CD4-positive, alpha-beta T cell treated with Interleukin-21 for 1 hour (primary cell): Measurements from ENCODE around the gene MAP3K12.
"Not testable (repeated sequence)": the region's sequence is repeated elsewhere in the genome, so short reads cannot be mapped to it uniquely, and the experiment has no call there.

Source experiments
- DNase-seq: peaks from one replicate; pipeline ENCODE4 v3.0.0-alpha.2; 2020

MAP3K12 gene

DNA sequence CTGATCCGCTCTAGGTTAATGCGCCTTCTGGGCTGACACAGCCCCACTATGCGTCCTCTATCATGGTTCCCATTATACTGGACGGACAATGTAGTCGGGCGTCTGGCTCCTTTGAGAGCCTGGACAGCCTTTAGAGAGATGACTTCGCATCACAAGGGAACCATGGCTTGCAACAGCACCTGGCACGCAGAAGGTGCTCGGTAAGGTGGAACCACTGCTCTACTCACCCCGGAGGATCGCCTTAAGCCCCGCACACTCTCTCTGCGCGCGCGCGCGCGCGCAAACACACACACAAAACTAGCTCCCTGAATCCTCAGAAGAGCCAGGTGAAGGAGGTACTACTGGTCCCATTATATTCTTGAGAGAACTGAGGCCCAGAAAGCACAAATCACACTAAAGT lies 7.1 kb downstream of the MAP3K12 start:
- no peak for DNase-seq

DNA sequence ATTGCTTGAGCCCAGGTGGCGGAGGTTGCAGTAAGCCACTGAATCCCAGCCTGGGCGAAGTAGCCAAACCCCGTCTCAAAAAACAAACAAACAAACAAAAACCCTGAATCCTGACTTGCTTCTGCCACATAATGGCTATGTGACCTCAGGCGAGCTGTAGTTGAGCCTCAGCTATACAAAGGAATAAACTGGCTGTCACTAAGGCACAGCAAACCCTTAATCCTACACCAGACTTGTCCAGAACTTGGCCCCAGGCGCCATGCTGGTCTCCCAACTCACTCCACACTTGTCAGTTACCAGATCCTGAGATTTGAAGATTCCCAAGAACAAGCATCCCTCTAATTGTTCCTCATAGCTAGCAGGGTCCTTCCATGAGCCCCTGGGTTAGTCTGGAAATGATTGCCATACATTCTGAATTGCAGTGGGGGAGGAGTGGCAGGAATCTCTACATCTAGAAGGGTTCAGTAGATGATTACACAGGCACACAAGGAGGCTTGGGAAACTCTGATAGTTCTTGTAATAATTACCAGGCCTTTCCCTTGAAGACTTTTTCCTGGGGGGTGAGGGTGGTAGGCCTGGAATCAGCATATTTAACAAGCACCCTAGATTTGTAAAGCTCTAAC lies 9.9 kb downstream of the MAP3K12 start:
- DNase-seq = no peak

DNA sequence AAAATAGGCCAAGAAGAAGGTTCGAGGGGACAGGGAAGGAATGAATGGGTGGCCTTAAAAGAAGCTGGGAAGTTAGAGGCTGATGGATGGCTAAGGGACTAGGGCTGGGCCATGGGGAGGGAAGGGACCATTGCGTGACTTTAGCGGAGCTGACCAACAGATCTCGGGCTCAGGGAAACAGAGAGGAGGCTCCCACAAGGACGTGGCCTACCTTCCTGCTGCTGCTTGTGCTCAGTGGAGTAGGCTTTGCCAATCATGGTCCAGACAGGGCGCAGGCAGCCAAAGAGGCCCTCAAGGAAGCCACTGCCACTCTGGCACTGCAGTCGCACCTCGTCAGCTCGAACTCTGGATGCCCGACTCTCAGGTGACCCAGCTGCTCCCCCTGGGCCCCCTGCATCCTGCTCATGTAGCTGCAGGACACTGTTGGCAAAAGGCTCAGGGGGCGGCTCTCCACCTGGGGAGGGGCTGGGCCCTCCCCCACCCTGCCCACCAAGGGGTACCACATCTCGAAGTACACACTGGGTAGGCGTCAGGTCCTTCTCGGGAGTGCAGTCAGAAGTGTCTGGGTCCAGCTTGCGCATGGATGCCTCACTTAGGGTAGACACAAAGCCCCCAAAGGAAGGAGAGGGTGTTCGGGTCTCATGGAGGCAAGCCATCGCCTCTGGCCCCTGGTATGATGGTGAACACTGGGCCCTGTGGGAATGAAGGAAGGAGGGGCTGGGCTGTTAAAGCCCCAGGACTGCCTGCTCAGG lies 12.3 kb downstream of the MAP3K12 start:
- no peak for DNase-seq

DNA sequence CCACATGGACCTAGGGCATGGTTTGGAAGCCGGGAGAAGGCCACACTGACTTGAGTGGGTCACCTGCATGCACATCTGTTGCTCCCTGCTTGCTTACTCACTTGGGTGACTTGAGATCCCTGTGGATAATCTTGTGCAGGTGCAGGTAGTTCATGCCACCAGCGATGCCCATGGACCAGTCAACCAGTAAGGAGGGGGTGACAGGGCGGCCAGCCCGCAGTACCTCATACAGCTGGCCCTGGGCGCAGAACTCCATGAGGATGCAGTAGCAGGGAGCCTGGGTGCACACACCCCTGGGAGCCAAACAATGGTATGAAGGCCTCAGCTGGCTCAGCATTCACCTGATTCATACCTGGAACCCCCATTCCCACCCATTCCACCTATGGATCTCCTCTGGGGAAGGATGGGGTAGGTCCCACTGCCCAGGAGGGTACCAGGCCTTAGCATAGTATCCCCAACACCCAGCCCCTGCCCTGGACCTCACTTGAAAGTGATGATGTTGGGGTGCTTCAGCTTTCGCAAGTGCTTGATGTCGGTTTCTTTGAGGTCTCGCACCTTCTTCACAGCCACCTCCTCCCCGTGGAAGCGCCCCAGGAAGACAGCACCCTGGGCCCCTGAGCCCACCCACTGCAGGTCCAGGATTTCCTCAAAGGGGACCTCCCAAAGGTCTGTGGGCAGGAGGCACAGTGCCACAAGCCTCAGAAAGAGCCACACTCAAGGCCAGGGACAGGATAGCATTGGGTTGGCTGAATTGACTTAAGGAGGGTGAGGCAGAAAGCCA lies 13.1 kb downstream of the MAP3K12 start:
- DNase-seq = no peak

DNA sequence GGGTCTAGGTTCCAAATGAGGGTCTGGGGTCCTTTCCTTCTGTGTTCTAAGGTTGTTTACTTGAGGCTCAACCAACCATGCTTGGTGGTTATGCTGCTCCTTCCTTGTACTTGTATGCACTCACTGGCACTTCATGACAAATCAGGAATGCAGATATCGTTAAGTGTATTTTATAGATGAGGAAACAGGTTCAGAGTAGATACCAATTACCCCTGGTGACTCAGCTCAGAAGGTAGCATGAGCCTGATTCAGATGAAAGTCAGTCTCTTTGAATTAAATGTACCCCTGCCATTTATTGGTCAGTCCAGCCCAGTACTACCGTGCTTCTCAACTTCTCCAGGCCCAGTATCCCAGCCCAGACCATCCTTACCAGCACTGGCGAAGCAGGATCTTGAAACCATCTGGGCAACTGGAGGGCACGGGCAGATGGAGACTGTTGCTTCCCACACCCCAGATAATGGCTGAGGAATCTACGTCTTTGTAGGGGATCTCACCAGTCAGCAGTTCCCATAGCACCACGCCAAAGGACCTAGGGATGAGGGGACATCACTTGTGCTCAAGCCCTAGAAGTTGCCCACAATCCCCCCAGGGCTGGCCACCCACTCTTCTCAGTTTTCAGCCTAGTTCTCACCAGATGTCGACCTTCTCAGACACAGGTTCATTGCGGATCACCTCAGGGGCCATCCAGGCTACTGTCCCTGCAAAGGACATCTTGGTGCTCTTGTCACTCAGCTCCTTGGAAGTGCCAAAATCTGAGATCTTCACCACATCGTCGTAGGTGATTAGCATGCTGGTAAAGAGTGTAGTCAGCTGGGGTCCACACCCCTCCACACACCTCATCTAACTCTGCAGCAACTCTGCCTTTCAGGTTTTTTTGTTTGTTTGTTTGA lies 14.3 kb downstream of the MAP3K12 start:
- no peak for DNase-seq

DNA sequence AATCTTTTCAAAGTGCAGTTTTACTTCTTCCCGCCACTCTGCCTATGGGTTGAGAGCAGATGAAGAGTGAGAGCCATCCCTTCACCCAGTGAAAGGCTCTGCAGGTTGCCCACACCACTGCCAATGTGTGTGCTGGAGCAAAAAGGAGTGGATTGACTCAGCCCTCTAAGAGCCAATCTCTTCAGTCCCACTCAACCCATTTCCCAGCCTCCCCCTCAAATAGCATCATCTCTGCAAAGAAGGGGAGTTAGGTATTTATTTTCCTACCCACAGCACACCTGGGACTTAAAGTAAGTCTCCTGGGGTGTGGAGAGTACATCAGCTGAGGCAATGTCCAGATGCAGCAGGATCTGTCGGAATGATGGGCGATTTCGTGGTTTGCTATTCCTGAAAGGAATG lies 15.3 kb downstream of the MAP3K12 start:
- DNase-seq = no peak

DNA sequence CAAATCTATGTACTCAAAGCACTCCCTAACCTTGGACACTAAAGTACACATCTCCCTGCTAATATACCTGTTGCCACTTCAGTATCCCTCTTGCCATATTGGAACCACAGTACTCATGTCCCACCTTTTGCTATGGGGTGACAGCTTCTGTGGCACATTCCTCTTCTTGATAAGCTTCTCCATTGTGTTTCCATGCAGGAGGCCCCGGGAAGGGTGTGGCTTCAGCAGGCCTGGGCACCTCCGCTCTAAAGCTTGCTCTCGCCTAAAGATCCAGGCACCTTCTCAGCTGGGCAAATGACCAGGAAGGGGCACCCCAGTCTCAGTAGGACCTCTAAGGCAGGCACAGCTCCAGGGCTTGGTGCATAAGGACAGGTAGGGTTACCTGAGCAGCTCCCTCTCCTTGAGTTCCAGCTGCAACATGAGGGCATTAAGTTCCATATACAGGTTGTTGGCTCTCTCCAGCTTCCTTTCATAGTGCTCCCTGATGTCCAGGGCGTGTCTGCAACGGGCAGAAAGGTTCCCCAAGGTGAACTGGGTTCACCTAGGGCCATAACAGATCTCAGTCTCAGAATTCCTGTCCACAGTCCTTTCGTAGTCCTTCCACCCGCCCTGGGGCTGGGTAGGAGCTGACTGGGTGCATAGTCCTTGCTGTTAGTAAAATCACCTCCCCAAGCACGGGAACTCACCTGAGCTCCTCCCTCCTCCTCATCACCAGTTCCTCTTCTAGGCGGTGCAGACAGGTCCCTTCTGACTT lies 15.9 kb downstream of the MAP3K12 start:
- no peak for DNase-seq

DNA sequence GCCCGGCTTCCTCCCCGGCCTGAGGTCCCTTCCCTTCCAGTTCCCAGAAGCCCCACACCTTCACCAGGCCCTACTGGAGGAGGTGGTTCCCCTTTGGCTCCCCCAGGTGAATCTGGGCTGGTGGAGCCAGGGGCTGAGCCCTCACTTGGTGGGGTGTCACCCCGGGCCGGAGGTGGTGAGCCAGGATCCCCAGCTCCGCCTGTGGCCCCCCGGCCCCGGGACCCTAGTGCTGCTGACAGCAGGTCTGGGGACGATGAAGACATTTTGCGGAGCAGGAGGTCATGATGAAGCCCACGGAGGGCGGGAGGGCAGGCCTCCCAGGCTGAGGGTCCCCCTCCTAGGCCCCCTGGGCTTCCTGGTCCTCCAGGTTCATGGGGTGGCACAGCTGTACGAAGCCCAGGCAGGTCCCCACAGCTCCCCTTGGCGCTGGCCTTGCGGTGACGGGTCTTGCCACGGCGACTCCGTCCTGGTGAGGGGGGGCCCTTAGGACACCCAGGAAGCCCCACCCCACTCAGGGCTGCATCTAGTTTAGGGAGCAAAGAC lies 16.6 kb downstream of the MAP3K12 start:
- DNase-seq = no peak

DNA sequence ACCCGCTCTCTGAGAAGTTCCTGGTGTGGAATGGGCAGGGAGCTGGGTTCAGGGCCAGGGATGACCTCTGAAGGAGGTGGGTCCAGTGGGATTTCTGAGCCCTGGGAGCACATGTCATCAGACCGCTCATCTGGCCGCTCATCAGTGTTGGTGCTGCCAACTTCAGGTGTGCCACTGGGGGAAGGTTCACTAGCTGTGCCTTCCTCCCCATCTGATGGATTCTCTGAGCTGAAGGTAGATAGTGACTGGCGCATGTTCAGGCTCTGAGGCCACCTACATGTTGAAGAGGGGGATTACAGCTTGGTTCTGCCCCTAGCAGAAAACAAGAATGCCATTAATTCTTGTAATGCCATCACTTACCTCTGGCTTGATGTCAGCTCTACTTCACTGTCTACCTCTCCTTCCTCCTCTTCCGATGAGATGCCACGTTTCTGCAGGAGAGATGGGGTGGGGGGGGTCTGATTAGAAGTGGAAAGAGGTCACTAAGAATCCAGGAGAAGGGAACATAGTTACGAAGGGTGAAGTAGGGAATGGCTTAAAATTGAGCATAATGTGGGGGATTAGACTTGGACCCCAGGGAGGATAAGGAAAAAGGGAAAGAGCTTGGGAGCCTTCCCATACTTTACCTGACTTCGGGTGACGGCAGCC lies 17.2 kb downstream of the MAP3K12 start:
- DNase-seq = peak; percentile 26

DNA sequence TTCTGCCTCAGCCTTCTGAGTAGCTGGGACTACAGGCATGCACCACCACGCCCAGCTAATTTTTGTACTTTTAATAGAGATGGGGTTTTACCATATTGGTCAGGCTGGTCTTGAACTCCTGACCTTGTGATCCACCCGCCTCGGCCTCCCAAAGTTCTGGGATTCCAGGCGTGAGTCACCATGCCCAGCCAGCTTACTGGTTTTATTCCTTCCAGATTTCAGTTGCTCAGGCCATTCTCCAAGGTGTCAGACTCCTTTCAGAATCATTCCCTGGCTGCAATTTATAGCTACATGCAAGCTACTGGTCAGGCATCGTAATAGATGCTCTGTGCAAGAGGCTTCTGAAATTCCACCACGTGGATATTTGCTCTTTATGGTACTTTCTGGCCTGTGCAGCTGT lies 17.8 kb downstream of the MAP3K12 start:
- DNase-seq = not testable (repeated sequence)

DNA sequence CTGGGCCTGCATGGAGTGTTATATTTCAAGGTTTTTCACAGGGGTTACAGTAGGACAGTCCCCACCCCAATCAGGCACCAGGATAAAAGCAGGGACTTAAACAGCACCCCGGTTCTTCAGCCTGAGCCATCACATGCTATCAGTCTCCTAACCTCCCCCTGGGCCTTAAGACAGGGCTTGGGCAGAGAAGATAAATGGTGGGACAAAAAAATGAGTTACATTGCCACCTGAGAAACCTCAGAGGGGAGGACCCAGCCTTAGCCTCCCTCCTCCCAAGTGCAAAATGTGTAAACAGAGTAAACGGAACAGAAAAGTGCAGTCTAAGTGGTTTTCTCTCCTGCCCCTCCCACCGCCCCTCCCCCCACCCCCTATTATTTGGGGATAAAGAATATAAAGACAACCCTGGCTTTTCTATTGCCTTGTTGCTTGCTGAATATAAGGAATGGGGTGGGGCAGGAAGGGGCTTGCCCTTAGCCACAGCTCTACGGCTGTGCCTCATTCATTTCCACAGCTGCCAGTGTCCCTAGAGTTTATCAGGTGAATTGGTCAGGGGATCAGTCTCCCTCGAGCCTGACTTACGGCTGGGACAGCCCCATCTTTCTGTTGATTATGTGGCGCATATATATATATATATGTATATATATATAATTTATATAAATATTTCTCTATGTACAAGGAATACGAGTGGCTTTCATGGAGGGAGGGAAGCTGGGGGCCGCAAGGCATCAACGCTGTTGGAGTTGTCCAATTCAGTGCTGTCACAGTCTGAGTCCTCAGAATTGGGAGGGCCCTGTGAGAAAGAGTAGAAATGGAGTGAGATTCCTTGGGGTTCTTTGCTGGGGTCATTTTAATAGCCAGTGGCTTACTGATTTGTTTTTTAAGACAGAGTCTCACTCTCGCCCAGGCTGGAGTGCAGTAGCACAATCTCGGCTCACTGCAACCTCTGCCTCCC lies 18.5 kb downstream of the MAP3K12 start:
- no peak for DNase-seq

DNA sequence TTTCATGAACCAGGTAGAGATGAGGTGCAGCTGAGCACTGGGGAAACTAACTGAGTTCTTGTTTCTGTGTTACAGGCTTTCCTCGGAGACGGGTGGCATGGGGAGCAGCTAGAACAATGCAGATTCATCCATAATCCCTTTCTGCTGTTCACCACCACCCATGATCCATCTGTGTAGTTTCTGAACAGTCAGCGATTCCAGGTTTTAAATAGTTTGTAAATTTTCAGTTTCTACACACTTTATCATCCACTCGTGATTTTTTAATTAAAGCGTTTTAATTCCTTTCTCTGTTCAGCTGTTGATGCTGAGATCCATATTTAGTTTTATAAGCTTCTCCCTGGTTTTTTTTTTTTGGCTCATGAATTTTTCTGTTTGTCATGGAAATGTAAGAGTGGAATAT lies 19.9 kb downstream of the MAP3K12 start:
- no peak for DNase-seq

DNA sequence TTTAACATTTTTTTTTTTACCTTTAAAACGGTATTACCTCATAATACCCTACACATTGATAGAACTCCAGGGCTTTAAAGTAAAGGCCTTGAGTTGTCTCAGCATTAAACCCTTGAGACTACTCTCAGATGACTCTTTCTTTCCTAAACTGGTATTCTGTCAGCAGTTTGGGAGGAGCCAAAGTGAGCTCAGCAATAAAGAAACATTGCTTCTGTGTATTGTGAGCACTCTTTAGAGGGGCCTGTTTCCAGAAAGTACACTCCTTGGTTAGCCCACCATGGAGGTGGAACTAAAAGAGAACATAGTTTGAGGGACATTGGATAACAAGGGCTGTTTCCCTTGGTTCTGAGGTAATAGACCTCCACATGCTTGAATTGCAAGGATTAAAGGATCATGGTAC lies 20.4 kb downstream of the MAP3K12 start:
- no peak for DNase-seq

DNA sequence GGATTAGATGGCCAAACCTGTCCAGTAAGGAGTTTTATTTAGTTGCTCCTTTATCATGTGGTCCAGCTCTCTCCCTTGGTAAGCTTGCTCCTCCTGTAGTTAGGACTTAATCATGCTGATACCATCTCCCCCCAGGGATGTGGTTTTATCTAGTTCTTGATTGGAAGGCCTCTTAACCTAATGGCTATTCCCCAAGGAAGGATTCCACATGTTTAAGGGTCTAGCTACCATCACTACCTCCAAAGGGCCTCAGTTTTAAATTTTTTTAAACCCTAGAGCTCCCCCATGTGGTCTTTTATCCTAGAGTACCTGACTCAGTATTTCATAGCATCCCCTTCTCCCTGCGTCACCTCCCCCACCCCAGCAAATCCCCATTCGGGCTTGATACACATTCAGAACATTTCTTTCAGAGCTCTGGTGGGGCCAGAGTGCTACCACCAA lies 22.5 kb downstream of the MAP3K12 start:
- DNase-seq = peak; percentile 42

DNA sequence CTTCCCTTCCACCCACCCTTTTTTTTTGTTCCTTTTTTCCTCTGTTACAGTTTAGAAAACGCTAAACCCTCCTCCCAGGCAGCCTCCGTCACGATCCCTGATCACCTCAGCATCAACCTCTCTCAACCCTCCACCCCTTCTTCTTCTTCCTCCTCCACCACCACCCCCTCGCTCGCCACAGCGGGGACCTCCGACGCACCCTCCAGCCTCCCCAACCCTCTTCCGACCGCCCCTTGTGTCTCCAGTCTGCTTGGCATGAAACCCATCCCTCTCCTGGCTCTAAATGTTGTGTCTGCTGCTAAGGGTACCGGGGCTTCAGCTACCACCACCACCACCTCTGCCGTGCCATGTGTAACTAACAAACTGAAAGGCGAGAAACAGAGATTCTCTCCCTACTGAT lies 24.4 kb downstream of the MAP3K12 start:
- DNase-seq = peak; percentile 23

DNA sequence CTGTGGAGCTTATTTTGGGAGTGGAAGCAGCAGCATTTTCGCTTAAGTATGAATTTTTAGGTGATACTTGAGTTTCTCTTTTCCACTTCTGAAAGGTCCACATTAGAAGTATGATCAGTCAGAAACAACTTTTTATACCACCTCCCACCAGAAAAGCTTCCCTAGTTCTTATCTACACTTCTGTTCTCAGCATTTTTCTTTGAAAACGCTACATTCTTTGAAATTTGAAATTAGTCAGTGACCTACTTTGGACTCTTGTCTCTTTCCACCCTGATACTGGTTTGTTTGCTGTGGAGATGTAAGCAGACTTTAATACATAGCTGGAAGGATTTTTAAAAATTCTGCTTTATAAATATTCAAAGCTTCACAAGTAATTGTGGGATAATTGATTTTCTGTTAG lies 25.2 kb downstream of the MAP3K12 start:
- no peak for DNase-seq

DNA sequence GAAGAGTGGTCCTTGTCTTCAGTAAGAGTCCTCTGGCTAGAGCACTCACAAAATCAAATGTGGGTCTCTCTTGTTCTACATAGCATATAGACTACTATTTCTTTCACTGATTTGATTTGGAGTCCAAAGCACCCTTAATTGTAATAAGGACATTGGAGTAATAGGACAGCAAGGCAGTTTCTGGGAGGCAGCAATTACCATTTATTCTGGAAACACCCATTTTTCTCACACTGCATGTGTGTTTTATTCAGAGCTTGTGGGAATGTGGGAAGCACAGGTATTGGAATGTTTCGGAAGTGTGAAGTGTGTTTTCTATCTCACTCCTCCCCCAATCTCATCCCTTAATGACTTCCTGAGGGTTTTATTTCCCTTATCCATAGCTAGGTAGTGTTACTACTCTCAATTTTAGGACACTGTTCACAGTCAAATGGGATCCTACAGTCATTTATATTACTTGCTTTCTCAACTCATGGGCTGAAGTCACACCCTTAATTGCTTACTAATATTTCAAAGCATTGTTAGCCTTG lies 27.1 kb downstream of the MAP3K12 start:
- DNase-seq = no peak

DNA sequence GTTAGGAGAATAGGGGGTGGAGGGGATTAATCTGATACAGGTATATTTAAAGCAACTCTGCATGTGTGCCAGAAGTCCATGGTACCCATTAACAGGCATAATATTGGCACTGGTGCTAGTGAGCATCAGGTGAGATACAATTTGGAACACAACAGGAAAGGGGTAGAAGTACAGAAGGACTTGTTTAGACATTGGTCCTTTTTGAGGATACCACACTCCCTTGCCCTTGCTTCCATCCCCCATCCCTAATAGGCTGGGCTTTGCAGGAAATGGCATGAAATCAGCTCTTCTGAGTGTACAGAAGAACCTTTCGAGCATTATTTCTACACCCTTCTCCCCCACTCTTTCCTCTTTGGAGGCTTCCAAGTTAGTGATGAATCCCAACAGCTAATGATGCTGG lies 31.0 kb downstream of the MAP3K12 start:
- DNase-seq = no peak

DNA sequence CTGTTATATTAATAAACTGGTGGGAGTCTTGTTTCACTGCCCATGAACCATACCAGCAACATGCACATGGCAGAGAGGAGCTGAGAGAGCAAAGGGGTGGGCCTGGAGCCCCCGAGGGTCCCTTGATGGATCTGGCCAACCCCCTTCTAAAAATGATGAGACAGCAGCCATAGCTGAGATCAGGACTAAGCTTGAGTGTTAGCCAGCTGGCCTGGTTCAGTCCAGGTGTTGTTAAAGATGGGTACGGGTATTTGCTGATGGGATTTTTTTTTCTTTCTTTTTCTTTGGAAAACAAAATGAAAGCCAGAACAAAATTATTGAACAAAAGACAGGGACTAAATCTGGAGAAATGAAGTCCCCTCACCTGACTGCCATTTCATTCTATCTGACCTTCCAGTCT lies 31.4 kb downstream of the MAP3K12 start:
- no peak for DNase-seq

DNA sequence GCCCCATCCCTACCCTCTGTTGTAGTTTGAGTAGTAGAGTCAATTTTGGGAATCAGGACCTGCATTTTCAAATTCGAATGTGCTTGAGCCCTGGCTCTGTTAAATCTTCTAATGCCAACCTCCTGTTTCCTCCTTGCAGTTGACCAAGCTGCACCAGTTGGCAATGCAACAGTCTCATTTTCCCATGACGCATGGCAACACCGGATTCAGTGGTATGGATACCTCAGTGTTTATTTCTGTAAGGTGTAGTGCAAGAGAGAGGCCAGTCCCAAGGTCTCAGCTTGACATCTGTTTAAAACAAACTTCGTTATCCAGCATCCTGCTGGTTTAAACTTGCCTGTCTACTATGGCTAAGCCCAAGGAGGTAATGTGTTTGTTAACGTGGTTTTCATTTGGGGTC lies 32.2 kb downstream of the MAP3K12 start:
- DNase-seq = no peak
